ENCODE results near the gene NTN1.

The NTN1 gene

GRCh38 chr17:9120471-9120870 lies 99.2 kb downstream of the NTN1 start:
- no peak for DNase-seq (ENCODE audit: low read depth in 3 of 3, low spot score in 1 of 3)

DNA sequence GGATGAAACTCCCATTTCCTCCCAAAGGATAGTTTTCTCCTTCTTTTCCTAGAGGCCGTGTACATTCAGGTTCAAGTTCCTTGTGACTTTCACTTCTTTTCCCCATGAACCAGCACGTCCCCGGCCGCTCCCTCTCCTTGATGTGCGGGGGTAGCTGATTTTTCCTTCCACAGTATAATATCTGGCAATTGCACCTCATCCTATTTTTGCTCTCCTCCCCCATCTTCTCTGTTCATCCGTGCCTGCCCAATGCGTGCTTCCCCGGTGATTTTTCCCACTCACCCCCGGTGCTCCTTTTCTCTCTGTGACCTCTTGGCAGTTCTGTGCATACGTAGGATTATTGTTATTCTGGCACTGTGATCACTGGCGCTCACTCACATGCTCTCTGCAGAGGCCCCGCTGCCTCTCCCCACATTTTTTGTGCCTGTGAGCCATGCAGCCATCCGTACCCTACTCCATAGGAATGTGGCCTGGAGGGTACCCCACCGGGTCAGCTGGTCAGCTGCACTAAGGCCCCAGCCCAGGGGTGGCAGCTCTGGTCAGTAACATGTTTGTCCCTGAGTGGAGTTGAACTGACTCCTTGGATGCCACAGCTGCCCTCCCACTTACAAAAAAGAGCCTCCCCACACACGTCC lies 100.0 kb downstream of the NTN1 start:
- DNase-seq (ENCODE audit: low read depth in 3 of 3, low spot score in 1 of 3): no peak

DNA sequence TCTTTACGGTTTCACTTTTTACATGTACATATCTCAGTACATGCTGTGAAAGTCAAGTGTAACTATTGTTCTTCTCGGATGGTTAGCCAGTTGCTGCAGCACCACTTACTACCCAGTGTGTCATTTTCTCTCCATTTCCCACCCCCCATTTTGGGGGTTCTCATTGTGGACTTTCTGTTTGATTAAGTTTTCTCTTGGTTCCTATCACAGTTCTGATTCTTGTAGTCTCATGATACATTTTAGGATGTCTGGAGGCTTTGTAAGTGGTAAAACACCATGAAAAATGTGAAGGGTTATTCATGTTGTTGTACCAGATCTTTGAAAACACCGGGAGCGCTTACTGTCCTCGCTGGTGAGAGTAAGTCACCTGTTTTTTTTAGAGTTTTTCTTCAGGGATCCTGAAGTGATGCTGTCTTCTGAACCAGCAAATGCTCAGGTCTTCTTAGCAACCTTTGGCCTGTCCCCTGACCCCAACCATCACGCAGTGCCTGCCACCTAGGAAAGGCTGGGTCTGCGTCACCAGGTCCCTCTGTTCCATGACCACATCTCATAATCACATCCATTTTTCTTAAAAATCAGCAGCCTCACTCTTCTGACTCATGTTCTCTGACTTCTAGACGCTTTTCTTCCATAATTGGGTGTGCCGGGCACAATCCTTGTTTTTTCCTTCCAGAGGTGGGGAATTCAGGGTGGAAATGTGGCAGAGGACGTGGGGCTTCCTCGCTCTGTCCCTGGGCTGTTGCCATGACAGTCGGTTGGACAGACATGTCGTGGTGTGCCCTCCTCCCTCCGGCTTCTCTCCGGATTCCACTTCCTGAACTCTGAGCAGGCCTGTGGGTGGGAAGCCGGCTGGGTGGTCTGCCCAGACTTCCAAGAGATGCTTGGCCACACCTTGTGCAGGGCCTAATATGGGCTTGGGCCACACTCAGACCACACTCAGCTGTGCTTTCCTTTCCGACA lies 102.6 kb downstream of the NTN1 start:
- no peak for DNase-seq (ENCODE audit: low read depth in 3 of 3, low spot score in 1 of 3)

DNA sequence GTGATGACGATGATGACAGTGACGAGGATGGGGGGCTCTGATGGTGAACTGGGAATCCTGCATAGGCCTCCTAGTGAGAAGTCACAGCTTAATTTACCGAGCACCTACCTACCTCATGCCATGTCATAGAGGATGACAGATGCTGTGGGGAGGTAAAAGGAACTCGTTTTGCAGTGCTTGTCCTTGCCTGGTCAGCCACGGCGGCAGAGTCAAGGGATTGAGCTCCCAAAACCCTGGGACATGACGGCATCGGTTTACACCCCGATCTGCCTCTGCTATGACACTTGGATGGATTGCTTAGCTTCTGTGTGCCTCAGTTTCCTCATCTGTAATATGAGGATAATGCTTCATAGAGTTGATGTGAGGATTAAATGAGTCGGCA lies 103.2 kb downstream of the NTN1 start:
- no peak for DNase-seq (ENCODE audit: low read depth in 3 of 3, low spot score in 1 of 3)

DNA sequence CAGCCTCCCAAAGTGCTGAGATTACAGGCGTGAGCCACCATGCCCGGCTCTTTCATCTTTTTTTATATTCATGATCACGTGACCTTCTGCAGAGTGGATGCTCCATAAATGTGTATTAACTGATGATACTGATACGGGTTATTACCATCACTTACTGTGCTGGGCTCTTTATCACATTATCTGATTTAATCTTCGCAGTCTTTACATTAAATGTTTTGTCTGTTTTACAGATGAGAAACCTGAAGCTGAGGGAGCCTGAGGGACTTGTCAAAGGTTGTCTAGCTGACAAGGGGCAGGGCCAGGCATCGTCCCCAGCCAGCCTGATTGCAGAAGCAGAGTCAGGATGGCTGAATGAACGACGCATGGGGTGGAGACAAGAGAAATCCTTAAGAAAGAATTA lies 104.4 kb downstream of the NTN1 start:
- no peak for DNase-seq (ENCODE audit: low read depth in 3 of 3, low spot score in 1 of 3)

DNA sequence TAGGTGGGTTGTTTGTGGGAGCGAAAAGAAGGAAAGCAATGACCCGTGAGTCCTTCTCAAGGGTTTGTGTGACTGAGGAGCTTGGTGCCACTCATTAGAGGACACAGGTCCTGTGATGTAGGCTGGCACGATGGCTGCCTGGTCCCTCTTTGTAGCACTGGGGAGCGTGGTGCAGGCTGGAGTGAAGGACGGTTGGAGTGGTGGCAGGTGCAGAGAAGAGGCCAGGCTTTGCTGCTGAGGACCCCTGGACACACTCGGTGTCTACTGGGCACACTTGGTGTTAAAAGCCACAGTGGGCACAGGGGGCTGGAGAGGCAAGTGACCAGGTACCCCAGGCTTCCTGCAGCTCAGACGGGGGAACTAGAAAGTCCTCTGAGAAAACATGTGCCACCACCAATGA lies 106.0 kb downstream of the NTN1 start:
- no peak for DNase-seq (ENCODE audit: low read depth in 3 of 3, low spot score in 1 of 3)

DNA sequence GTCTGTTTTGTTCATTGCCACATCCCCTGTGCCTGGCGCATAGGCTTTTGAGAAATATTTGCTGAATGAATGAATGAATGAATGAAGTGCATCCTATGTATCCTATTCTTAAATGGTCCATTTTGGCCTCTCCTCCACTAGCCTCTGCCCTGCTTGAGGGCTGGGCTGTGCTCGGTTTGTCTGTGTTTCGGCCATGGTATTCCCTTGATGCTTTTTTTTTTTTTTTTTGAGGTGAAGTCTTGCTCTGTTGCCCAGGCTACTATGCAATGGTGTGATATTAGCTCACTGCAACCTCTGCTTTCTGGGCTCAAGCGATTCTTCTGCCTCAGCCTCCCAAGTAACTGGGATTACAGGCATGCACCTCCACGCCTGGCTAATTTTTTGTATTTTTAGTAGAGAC lies 110.1 kb downstream of the NTN1 start:
- no peak for DNase-seq (ENCODE audit: low read depth in 3 of 3, low spot score in 1 of 3)

DNA sequence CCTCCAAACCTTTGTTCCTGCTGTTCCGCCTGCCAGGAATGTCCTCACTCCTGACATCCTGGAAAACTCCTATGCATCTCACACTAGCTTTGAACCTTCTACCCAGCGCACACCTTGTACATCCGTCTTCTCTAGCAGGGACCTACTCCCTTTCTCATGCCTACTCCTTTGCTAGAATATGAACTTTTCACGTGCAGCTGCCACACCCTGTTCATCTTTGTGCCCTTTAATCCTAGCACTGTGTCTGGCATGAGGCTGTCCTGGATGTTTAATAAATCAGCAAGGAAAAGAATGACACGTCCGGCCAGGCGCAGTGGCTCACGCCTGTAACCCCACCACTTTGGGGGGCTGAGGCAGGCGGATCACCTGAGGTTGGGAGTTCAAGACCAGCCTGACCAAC lies 111.0 kb downstream of the NTN1 start:
- no peak for DNase-seq (ENCODE audit: low read depth in 3 of 3, low spot score in 1 of 3)

DNA sequence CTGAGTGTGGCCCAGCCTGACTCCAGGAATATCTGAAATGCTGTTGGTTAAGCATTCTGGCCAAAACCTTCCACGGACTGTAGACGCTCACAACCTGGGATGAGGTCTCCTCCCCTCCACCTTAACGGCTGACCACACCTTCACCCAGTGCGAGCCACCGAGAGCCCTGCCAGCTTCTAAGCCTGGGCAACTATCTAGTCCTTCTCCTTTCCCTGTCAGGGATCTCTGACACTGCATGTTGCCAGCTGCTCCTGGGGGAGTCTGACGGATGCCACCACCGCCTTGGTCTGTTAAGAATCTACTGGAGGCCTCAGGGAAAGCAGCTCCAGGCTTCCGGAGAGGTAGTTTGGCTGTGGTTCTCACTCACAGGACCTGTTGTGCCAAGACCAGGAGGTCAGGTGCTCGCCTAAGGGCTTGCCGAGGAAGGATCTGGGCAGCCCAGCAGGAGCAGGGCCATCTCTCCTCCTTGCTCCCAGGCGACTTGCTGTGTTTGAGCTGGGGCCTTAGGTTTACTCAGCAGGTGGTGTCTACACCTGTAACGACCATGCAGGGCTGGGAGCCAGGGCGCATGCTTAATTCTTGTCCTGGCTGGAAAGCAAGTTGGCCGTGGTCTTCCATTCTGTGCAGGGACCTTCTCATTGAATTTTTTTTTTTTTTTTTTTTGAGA lies 111.8 kb downstream of the NTN1 start:
- DNase-seq (ENCODE audit: low read depth in 3 of 3, low spot score in 1 of 3): no peak

- DNase-seq (ENCODE audit: low read depth in 3 of 3, low spot score in 1 of 3): no peak
These were observed 116.9 kb downstream of the NTN1 start for GRCh38 chr17:9138161-9138717.

DNA sequence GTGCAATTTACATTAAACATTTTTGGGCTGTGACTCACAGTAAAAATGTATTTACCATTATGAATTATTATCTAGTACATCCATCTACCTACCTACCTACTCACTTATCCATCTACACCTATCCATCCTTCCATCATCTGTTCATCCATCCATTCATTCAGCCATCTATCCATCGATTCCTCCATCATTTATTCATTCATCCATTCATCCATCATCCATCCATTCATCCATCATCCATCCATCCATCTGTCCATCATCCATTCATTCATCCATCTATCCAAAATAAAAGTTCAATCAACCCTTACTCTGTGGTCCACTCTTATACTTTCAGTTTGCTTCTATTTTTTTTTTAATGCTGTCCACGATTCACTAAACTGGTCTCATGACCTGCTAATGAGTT lies 118.4 kb downstream of the NTN1 start:
- no peak for DNase-seq (ENCODE audit: low read depth in 3 of 3, low spot score in 1 of 3)

- no peak for DNase-seq (ENCODE audit: low read depth in 3 of 3, low spot score in 1 of 3)
These were observed 119.5 kb downstream of the NTN1 start for GRCh38 chr17:9140550-9141424.

DNA sequence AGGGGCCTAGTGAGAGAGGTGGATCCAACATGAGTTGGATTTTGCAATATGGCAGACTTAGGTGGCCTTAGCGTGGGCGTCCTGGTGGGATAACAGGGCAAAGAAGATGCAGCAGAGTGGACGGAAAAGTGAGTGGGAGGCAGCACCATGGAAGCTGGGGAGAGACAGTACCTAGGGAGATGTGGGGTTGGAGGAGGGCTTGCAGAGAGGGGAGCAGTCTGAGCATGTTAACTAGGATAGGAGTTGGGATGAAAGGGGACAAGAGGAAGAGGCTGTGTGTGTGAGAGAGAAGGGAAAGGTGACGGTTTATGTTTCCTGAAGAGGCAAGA lies 120.1 kb downstream of the NTN1 start:
- DNase-seq (ENCODE audit: low read depth in 3 of 3, low spot score in 1 of 3): no peak

DNA sequence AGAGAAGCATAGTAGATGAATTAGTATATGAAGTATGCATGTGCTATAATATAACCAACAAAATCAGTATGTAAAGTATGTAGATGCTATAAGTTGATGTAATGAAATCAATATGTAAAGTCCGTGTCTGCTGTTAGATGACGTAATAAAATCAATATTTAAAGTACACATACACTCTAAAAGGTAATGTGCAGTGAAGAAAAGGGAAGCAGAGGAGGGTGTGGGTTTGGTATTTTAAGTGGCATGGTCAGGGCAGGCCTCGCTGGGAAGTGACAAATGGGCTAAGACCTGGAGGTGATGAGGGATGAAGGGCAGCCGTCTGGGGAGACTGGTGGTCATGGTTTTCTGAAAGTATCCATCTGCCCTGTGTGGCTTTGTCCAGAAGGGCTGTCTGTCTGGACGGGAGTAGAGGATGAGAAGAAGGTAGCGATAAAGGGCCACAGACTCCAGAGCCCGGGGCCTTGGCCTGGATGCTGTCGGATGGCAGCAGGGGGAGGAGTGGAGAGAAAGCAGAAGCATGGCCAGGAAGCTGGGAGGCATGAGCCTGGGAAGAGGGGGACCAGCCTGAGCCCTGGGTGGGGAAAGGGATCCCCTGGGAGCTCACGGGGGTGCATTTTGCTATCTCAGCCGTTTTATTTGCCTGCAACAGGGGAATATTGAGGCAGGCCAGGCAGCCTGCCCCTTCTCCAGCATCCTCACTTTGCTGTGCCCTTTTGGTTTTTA lies 121.6 kb downstream of the NTN1 start:
- DNase-seq (ENCODE audit: low read depth in 3 of 3, low spot score in 1 of 3): no peak

- no peak for DNase-seq (ENCODE audit: low read depth in 3 of 3, low spot score in 1 of 3)
These were observed 123.4 kb downstream of the NTN1 start for GRCh38 chr17:9144502-9145249.

DNA sequence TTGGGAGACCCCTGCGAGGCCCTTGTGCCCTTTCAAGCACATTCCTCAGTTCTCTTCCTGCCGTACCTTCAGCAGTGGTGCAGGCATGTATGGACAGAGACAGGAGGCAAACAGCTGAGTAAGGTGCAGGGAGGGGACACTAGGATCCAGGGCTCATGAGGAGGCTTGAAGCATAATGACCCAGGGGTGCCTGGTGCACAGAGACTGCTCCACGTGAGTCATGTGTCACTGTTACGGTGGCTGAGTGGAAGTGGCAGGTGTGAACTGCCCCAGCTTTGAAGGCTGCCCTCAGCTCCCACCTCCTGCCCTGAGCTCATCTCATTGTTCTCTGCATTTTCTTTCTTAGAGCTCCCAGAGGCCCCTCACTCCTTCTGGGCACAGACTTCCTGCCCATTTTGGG lies 124.8 kb downstream of the NTN1 start:
- DNase-seq (ENCODE audit: low read depth in 3 of 3, low spot score in 1 of 3): no peak

DNA sequence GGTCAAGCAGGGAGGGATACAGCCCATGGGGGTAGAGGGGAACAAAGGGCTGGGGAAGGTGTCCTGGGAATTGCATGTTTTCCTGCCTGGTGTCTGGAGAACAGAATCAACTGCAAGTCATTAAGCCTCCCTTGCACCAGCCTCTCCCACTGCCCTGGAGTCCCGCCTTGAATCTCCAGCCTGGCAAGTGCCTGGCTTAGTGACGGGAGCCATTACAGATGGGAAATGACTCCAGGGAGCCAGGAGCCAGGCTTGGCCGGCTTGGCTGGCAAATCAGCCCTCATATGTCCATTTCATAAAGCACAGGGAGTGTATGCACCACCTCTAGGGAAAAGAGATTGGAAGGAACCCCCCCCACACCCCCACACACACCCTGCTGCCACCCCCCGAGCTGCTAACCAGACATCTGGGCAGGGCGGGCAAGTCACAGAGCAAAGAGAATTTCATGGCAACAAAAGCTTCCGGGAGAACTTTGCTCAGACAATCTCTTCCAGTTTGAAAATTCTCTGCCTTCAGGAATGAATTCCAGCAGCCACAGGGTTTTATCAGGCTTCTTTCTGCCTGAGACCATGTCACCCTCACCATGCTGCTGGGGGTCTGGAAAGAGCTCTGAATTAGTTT lies 127.7 kb downstream of the NTN1 start:
- no peak for DNase-seq (ENCODE audit: low read depth in 3 of 3, low spot score in 1 of 3)

GRCh38 chr17:9150446-9151090 lies 129.3 kb downstream of the NTN1 start:
- DNase-seq (ENCODE audit: low read depth in 3 of 3, low spot score in 1 of 3): no peak

DNA sequence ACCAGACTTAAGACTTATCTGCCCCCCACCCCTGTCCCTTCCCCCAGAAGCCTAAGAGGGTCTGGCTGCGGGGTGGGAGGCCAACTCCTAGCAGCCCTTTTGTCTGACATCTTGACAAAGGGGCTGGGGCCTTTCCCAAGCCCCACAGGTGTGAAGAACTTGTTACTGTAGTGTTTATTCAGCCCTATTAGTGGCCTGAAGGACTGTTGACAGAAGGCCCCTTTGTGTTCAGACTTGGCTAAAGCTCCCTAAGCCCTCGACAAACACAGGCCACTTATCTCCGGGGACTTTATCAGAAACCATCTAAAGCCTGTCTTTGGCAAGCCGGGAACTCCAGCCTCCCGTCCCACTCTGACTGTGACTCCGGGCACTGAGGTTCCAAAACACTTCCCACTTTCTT lies 129.8 kb downstream of the NTN1 start:
- DNase-seq (ENCODE audit: low read depth in 3 of 3, low spot score in 1 of 3): no peak
